GM12873 (cell line): Measurements from ENCODE around the gene FOLR3.

ENCODE experiments used
- CTCF ChIP-seq: IDR thresholded peaks from 2 replicates; pipeline ENCODE4 v1.5.1; 2012; ENCODE audit warnings: low read depth, mild to moderate bottlenecking, moderate library complexity, low read length, control low read depth; ENCODE audit not compliant: insufficient read depth; ENCODE audit errors: missing control alignments

FOLR3 gene

GRCh38 chr11:72154816-72155215 lies 19.3 kb downstream of the FOLR3 start:
- TF ChIP-seq CTCF, result no peak

GRCh38 chr11:72155751-72156150 lies 20.2 kb downstream of the FOLR3 start:
- no peak for TF ChIP-seq CTCF

- TF ChIP-seq CTCF, result no peak
These were observed 21.6 kb downstream of the FOLR3 start for GRCh38 chr11:72157131-72157530.

GRCh38 chr11:72160319-72160718 lies 24.8 kb downstream of the FOLR3 start:
- TF ChIP-seq CTCF, result no peak

GRCh38 chr11:72162891-72163492 lies 27.5 kb downstream of the FOLR3 start:
- no peak for TF ChIP-seq CTCF

- no peak for TF ChIP-seq CTCF
These were observed 37.8 kb downstream of the FOLR3 start for GRCh38 chr11:72173291-72173690.

- TF ChIP-seq CTCF, result no peak
These were observed 39.0 kb downstream of the FOLR3 start for GRCh38 chr11:72174302-72175070.
